WERI-Rb-1 (cell line): Measurements from ENCODE around the gene CACNG6.

Source experiments
- DNase-seq: peaks from one replicate; pipeline ENCODE4 v3.0.0-alpha.2; 2020
- H3K27ac ChIP-seq: fragments of 250-450 bp; sonication (Bioruptor Pico); 2 replicates; pipeline ENCODE4 v1.5.1; 2020; ENCODE audit warnings: mild to moderate bottlenecking, moderate library complexity
- H3K27me3 ChIP-seq: fragments of 250-450 bp; sonication (Bioruptor Pico); 2 replicates; pipeline ENCODE4 v1.5.1; 2021; ENCODE audit warnings: mild to moderate bottlenecking, low read depth, moderate library complexity; ENCODE audit not compliant: insufficient read depth, severe bottlenecking
- H3K36me3 ChIP-seq: fragments of 250-450 bp; sonication (Bioruptor Pico); 2 replicates; pipeline ENCODE4 v1.5.1; 2020; ENCODE audit warnings: mild to moderate bottlenecking, moderate library complexity
- H3K4me3 ChIP-seq: 2 replicates; pipeline ENCODE4 v1.5.1; 2011; ENCODE audit warnings: low read depth, mild to moderate bottlenecking, control low read depth, low read length
- H3K9me3 ChIP-seq: fragments of 250-450 bp; sonication (Bioruptor Pico); 2 replicates; pipeline ENCODE4 v1.5.1; 2021; ENCODE audit warnings: mild to moderate bottlenecking, moderate library complexity; ENCODE audit not compliant: severe bottlenecking
- CTCF ChIP-seq: IDR thresholded peaks from 2 replicates; pipeline ENCODE4 v1.5.1; 2011; ENCODE audit warnings: low read depth, mild to moderate bottlenecking, control low read depth, inconsistent platforms, low read length

Gene CACNG6

GRCh38 chr19:54010474-54010873 is 19.0 kb downstream of the CACNG6 start:
- no peak for TF ChIP-seq CTCF
- no peak for DNase-seq
- H3K4me3 ChIP-seq: no peak overlapping the region
- no peaks in the 10 kb centered on the region for H3K9me3 ChIP-seq
- H3K27me3 ChIP-seq: no peaks in the 10 kb centered on the region
- H3K36me3 ChIP-seq: no peaks in the 10 kb centered on the region
- no peak overlapping the region for H3K27ac ChIP-seq

- H3K27me3 ChIP-seq: no peaks in the 10 kb centered on the region
- no peaks in the 10 kb centered on the region for H3K36me3 ChIP-seq
- no peak for TF ChIP-seq CTCF
- no peak overlapping the region for H3K27ac ChIP-seq
- no peak for DNase-seq
- no peak overlapping the region for H3K4me3 ChIP-seq
- H3K9me3 ChIP-seq: no peaks in the 10 kb centered on the region
These were observed 20.2 kb downstream of the CACNG6 start for GRCh38 chr19:54011507-54012211.

GRCh38 chr19:54013866-54014265 is 22.4 kb downstream of the CACNG6 start:
- Histone ChIP-seq H3K36me3 (no peaks in the 10 kb centered on the region), H3K27me3 (no peaks in the 10 kb centered on the region)
- TF ChIP-seq CTCF: no peak

GRCh38 chr19:54014920-54015560 is 23.6 kb downstream of the CACNG6 start:
- no peak for DNase-seq
- no peaks in the 10 kb centered on the region for H3K36me3 ChIP-seq
- no peak overlapping the region for H3K27ac ChIP-seq
- no peaks in the 10 kb centered on the region for H3K9me3 ChIP-seq
- H3K4me3 ChIP-seq: no peak overlapping the region
- H3K27me3 ChIP-seq: no peaks in the 10 kb centered on the region
- TF ChIP-seq CTCF: no peak

More at GRCh38 chr19:54013866-54014265, 22.4 kb downstream of the CACNG6 start:
- Histone ChIP-seq H3K9me3 (no peaks in the 10 kb centered on the region), H3K4me3 (no peak overlapping the region), H3K27ac (no peak overlapping the region)
- no peak for DNase-seq

- H3K36me3 ChIP-seq: no peaks in the 10 kb centered on the region
- H3K9me3 ChIP-seq: no peaks in the 10 kb centered on the region
- no peak for TF ChIP-seq CTCF
- no peaks in the 10 kb centered on the region for H3K27me3 ChIP-seq
- no peak overlapping the region for H3K27ac ChIP-seq
- DNase-seq: no peak
- H3K4me3 ChIP-seq: no peak overlapping the region
These were observed 25.8 kb downstream of the CACNG6 start for GRCh38 chr19:54017261-54017660.
